Measurements from ENCODE around the gene ADGRV1.

The ADGRV1 gene

DNA sequence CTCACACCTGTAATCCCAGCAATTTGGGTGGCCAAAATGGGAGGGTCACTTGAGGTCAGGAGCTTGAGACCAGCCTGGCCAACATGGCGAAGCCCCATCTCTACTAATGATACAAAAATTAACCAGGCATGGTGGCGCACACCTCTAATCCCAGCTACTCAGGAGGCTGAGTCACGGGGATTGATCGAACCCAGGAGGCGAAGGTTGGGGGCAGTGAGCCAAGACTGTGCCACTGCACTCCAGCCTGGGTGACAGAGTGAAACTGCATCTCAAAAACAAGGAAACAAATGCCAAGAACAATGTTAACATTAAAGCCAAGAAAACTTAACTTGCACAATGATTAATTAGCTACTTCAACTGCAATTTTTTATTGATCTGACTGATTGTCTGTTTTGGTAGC is 621.9 kb downstream of the ADGRV1 start:
- DNase-seq: no peak

DNA sequence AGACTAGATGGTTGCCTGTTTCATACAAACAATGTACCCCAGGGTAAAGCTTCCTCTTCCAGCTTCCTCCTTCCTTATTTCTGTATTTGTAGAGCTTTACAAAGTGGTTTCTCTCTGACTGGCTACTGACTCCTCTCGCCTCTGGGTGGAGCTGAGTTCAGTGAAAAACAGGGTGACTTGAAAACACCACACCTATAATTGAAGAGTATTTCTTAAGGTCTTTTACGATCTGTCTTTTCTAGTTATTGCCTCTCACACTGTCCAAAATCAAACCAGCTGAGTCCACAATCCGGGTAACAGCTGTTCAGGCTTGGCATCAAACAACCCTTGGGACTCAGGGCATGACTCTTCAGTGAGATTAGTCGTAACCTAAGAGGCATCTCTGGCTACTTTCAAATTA is 624.2 kb downstream of the ADGRV1 start:
- peak; percentile 88 to 90 for DNase-seq

GRCh38 chr5:91183743-91184142 is 625.1 kb downstream of the ADGRV1 start:
- DNase-seq: peak; percentile 30 to 43

GRCh38 chr5:91186101-91186500 is 627.5 kb downstream of the ADGRV1 start:
- DNase-seq: no peak

GRCh38 chr5:91187032-91187431 is 628.4 kb downstream of the ADGRV1 start:
- no peak for DNase-seq

- DNase-seq: no peak
Measured at GRCh38 chr5:91188755-91189154, 630.2 kb downstream of the ADGRV1 start.

DNA sequence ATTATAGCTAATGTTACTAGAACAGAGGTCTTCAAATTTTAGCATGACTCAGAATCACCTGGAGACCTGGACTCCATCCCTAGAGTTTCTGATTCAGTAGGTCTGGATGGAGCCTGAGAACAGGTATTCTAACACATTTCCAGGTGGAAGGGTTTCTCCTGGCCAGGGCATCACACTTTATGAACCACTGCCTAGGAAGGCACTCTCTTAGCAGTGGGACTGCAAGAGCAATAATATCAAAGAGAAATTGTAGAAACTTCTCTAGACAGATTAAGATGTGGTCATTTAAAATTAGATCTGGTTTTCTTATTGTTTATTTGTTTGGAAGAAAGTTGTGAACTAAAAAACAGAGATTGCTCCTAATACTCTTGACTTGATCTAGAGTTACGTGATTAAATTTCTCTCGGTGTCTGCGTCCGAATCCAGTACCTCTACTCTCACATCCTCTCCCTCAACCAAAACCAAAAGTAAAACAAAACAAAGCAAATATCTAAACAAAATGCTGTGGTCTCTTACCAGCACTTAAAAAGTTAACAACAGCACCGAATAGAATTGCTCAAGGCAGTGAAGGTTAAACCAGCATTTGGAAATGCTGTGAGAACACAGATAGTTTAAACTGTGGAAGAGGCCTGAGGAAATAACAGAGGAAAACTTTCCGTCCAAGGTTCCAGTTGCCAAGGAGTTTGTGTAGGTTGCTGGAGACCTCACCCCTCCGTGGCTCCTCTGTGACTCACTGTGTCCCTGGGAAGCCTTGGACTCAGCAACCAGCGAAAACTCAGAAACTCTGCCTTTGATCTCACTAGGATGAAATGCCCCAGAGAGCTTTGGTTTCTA is 631.1 kb downstream of the ADGRV1 start:
- no peak for DNase-seq

- DNase-seq: no peak
Measured at GRCh38 chr5:91190314-91190690, 631.7 kb downstream of the ADGRV1 start.

DNA sequence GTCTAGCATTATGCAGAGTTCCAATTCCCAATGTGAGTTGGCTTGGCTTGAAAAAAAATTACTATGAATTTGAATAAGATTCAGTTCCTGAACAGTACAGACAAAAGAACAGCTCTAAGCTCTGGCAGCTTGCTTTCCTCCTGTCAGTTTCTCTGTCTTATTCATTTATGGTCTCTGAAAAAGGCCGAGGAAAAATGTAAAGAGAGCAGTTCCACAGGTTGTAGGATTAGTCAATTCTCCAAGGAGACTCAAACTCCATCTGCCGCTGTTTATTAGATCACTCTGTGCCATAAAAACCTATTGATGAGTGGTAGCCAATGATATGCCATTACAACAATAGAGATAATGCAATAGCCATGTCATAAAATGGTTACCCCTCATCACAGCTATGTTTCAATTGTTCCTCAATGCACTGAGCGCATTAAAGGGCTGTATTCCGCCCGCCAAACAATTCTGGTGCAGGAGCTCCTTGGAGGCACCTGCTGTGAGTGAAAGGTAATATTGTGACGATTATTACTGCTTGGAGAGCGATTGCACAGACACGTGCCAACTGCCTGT is 636.3 kb downstream of the ADGRV1 start:
- DNase-seq: no peak

- DNase-seq: no peak
Measured at GRCh38 chr5:91200692-91201091, 642.1 kb downstream of the ADGRV1 start.

DNA sequence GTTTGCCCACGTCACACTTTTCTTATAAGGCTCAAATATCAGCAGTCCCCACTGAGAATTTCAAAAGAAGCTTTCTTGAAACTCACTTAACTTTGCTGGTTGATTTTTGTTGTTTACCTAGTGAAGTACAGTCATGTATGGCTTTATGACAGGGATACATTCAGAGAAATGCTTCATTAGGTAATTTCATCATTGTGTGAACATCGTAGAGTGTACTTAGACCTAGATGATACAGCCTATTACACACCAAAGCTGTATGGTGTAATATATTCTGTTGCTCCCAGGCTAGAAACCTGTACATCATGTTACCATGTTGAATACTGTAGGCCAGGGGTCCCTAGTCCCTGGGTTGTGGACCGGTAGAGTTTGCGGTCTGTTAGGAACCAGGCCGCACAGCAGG is 647.5 kb downstream of the ADGRV1 start:
- DNase-seq: no peak

DNA sequence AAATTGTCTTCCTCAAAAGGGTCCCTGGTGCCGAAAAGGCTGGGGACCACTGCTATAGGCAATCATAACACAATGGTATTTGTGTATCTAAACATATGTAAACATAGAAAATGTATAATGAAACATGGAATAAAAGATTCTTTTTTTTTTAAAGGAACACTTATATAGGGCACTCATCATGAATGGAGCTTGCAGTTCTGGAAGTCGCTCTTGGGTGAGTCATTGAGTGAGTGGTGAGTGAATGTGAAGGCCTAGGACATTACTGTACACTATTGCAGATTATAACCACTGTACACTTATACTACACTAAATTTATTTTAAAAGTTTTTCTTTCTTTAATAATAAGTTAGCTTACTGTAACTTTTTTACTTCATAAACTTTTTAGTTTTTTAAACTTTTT is 648.1 kb downstream of the ADGRV1 start:
- no peak for DNase-seq

DNA sequence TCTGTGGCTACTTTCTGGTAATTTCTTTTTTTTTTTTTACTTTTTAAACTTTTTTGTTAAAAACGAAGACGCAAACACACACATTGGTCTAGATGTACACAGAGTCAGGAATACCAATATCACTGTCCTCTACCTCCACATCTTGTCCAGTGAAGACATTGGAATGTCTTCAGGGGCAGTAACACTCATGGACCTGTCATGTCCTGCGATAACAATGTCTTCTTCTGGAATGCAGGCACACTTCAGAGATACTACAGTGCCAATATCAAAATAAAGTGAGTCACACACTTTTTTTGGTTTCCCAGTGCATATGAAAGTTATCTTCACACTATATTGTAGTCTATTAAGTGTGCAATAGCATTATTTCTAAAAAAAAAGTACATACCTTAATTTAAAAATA is 648.7 kb downstream of the ADGRV1 start:
- DNase-seq: no peak

DNA sequence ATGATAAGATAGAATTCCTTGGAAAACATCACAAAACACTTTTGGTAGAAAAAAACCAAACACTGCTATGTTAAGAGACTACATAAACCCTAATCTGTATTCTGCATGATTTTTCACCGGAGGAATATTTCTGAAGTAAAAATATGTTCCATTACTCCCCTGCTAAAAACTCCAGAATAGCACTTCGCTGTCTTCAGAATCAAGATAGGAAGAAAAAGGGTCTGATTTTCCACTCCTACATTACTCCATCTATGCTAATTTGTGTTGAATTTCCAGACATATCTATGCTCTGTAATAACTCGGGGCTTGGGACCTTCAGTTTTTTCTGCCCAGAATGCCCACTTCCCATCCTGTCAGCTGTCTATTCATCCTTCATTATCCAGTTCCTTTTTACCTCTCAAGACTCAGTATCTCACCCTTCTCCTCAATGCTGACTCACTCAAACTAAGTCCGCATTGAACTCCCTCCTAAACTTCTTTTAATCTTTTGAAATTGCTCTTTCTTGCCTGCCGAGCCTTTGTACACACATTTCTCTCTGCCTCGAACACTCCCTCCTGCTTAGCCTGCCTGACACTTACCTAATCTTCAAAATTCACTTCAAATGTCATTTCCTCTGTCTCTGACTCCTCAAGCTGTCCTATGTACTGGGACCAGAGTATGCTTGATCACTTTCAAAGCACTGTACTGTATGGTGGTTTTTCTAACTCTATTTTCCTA is 653.6 kb downstream of the ADGRV1 start:
- DNase-seq: no peak

- DNase-seq: no peak
Measured at GRCh38 chr5:91212714-91213092, 654.1 kb downstream of the ADGRV1 start.
